H7 (cell line): ENCODE results near the gene ADGRL3. TPM values are rescaled to one million over a fixed set of nuclear protein-coding genes. Genes with fewer than 3 reads are reported as not detected.

Source experiments
- DNase-seq: peaks from one replicate; pipeline ENCODE4 v3.0.0; 2012
- H3K27me3 ChIP-seq: 2 replicates; pipeline ENCODE4 v1.6.0; 2011; ENCODE audit warnings: mild to moderate bottlenecking, low read length; ENCODE audit not compliant: control insufficient read depth, insufficient read depth
- H3K36me3 ChIP-seq: replicated peaks from 2 replicates; pipeline ENCODE4 v1.5.1; 2011; ENCODE audit warnings: low read length; ENCODE audit not compliant: control insufficient read depth, insufficient read depth
- H3K4me3 ChIP-seq: 2 replicates; pipeline ENCODE4 v1.5.1; 2011; ENCODE audit warnings: low read depth, mild to moderate bottlenecking, control low read depth, low read length, moderate library complexity; ENCODE audit not compliant: insufficient read depth
- total RNA-seq: library from RNA; depleted of rRNA; stranded (reverse); fragments of >200 nt; shearing (Covaris generic); gene quantifications from 2 replicates; pipeline ENCODE4 v1.2.3, GENCODE V29; 2014

ADGRL3 gene
- total RNA-seq, 1 experiment from 2014 or later: 6.8 TPM

- H3K4me3 ChIP-seq: no peak overlapping the region
- no peaks in the 10 kb centered on the region for H3K36me3 ChIP-seq
- no peak for DNase-seq
- H3K27me3 ChIP-seq: no peaks in the 10 kb centered on the region
Observed at GRCh38 chr4:61426229-61426628, 226.1 kb downstream of the ADGRL3 start.

GRCh38 chr4:61427099-61427817, 227.1 kb downstream of the ADGRL3 start:
- no peak overlapping the region for H3K4me3 ChIP-seq
- H3K27me3 ChIP-seq: no peaks in the 10 kb centered on the region
- no peak for DNase-seq
- no peaks in the 10 kb centered on the region for H3K36me3 ChIP-seq

- Histone ChIP-seq H3K27me3 (no peaks in the 10 kb centered on the region), H3K36me3 (no peaks in the 10 kb centered on the region), H3K4me3 (no peak overlapping the region)
- DNase-seq: no peak
Observed at GRCh38 chr4:61427818-61428495, 227.8 kb downstream of the ADGRL3 start.

- Histone ChIP-seq H3K36me3 (no peaks in the 10 kb centered on the region), H3K4me3 (no peak overlapping the region), H3K27me3 (no peaks in the 10 kb centered on the region)
- DNase-seq: no peak
Observed at GRCh38 chr4:61428950-61429349, 228.8 kb downstream of the ADGRL3 start.

- Histone ChIP-seq H3K36me3 (no peaks in the 10 kb centered on the region), H3K27me3 (no peaks in the 10 kb centered on the region), H3K4me3 (no peak overlapping the region)
- DNase-seq: no peak
Observed at GRCh38 chr4:61431131-61431530, 231.0 kb downstream of the ADGRL3 start.

GRCh38 chr4:61437923-61438322, 237.8 kb downstream of the ADGRL3 start:
- no peaks in the 10 kb centered on the region for H3K27me3 ChIP-seq
- DNase-seq: no peak
- H3K36me3 ChIP-seq: no peaks in the 10 kb centered on the region
- H3K4me3 ChIP-seq: no peak overlapping the region

- Histone ChIP-seq H3K36me3 (no peaks in the 10 kb centered on the region), H3K4me3 (no peak overlapping the region), H3K27me3 (no peaks in the 10 kb centered on the region)
- DNase-seq: no peak
Observed at GRCh38 chr4:61440321-61440720, 240.2 kb downstream of the ADGRL3 start.

GRCh38 chr4:61442936-61443335, 242.8 kb downstream of the ADGRL3 start:
- Histone ChIP-seq H3K27me3 (no peaks in the 10 kb centered on the region), H3K36me3 (no peaks in the 10 kb centered on the region)
- no peak for DNase-seq

GRCh38 chr4:61443813-61444510, 243.8 kb downstream of the ADGRL3 start:
- no peaks in the 10 kb centered on the region for H3K36me3 ChIP-seq
- DNase-seq: no peak
- no peaks in the 10 kb centered on the region for H3K27me3 ChIP-seq

More at GRCh38 chr4:61442936-61443335, 242.8 kb downstream of the ADGRL3 start:
- H3K4me3 ChIP-seq: no peak overlapping the region

GRCh38 chr4:61445374-61446063, 245.4 kb downstream of the ADGRL3 start:
- no peak for DNase-seq
- Histone ChIP-seq H3K36me3 (no peaks in the 10 kb centered on the region), H3K27me3 (no peaks in the 10 kb centered on the region), H3K4me3 (no peak overlapping the region)

More at GRCh38 chr4:61443813-61444510, 243.8 kb downstream of the ADGRL3 start:
- no peak overlapping the region for H3K4me3 ChIP-seq

- no peaks in the 10 kb centered on the region for H3K36me3 ChIP-seq
- DNase-seq: no peak
- H3K4me3 ChIP-seq: no peak overlapping the region
- no peaks in the 10 kb centered on the region for H3K27me3 ChIP-seq
Observed at GRCh38 chr4:61446941-61447340, 246.8 kb downstream of the ADGRL3 start.

- Histone ChIP-seq H3K27me3 (no peaks in the 10 kb centered on the region), H3K36me3 (no peaks in the 10 kb centered on the region), H3K4me3 (no peak overlapping the region)
- no peak for DNase-seq
Observed at GRCh38 chr4:61447918-61448317, 247.8 kb downstream of the ADGRL3 start.

GRCh38 chr4:61451935-61452334, 251.8 kb downstream of the ADGRL3 start:
- H3K27me3 ChIP-seq: no peaks in the 10 kb centered on the region
- H3K36me3 ChIP-seq: no peaks in the 10 kb centered on the region
- no peak for DNase-seq
- H3K4me3 ChIP-seq: no peak overlapping the region

- Histone ChIP-seq H3K27me3 (no peaks in the 10 kb centered on the region), H3K36me3 (no peaks in the 10 kb centered on the region), H3K4me3 (no peak overlapping the region)
- DNase-seq: no peak
Observed at GRCh38 chr4:61461956-61462355, 261.8 kb downstream of the ADGRL3 start.
